ENCODE data around the gene CLCN7. TPM values are rescaled to one million over a fixed set of nuclear protein-coding genes. Genes with fewer than 3 reads are reported as not detected.

CLCN7 gene
- total RNA-seq, 6 experiments from 2014 or later, result 47.5 to 62.6 (median 51.3) TPM

DNA sequence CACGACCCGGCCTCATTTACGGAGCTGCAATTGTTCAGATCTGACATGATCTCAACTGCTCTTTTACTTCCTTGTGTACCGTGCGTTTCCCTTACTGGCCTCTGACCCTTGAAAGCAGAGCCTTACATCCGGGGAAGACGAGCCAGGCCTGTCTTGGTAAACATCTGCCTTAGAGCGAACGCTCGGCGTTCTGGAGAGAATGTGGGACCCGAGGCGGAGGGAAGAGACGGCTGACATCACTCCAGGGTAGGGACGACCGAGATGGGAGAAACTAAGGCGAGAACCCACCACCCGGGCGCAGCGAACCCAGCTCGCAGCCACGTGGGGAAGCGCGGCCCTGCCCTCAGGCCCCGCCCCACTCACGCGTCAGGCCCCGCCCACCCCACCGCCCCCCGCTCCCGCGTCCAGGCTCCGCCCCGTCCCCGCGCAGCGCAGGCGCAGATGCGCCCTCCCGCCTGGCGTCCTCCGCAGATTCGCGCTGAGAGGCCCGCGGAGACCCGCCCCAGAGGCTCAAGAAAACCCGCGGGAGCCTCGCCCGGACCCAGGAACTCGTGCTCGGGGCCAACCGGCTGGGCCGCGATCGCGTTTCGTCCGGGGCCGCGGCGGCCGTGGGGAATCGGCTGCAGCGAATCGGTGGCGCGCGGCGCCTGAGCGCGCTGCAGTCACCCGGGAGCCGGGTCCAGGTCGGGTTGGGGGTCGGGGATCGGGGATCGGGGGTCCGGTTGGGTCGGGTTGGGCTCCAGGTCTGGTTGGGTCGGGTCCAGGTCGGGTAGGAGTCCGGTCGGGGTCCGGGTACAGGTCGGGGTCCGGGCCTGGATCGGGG, 18.3 kb upstream of the CLCN7 start, which contains the start of gene TELO2:
Gene TELO2 (plus strand): TSS at position 438 of the 823 bp plus-strand sequence. CDS start 922 bp downstream, outside the sequence.
- TF ChIP-seq, protein P1, sequence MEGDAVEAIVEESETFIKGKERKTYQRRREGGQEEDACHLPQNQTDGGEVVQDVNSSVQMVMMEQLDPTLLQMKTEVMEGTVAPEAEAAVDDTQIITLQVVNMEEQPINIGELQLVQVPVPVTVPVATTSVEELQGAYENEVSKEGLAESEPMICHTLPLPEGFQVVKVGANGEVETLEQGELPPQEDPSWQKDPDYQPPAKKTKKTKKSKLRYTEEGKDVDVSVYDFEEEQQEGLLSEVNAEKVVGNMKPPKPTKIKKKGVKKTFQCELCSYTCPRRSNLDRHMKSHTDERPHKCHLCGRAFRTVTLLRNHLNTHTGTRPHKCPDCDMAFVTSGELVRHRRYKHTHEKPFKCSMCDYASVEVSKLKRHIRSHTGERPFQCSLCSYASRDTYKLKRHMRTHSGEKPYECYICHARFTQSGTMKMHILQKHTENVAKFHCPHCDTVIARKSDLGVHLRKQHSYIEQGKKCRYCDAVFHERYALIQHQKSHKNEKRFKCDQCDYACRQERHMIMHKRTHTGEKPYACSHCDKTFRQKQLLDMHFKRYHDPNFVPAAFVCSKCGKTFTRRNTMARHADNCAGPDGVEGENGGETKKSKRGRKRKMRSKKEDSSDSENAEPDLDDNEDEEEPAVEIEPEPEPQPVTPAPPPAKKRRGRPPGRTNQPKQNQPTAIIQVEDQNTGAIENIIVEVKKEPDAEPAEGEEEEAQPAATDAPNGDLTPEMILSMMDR (IDR thresholded peaks at IDR 0.05), result 0 out of 2 replicates have a peak, but pooled peaks have one; percentile 7
- Mint-ChIP-seq H3K27me3 (ENCODE audit: insufficient read depth) (peaks cover 3% of the 10 kb centered on the region; the same call in 1 of the 2 replicates), H3K27ac (peak within 1 kb of the TSS; percentile 90), H3K36me3 (ENCODE audit: low read depth) (no peaks in the 10 kb centered on the region), H3K4me1 (ENCODE audit: low read depth) (peaks cover 15% of the 10 kb centered on the region), H3K4me3 (peak within 1 kb of the TSS; percentile 93), H3K9me3 (no peaks in the 10 kb centered on the region)
- peak; percentile 55 for DNase-seq

DNA sequence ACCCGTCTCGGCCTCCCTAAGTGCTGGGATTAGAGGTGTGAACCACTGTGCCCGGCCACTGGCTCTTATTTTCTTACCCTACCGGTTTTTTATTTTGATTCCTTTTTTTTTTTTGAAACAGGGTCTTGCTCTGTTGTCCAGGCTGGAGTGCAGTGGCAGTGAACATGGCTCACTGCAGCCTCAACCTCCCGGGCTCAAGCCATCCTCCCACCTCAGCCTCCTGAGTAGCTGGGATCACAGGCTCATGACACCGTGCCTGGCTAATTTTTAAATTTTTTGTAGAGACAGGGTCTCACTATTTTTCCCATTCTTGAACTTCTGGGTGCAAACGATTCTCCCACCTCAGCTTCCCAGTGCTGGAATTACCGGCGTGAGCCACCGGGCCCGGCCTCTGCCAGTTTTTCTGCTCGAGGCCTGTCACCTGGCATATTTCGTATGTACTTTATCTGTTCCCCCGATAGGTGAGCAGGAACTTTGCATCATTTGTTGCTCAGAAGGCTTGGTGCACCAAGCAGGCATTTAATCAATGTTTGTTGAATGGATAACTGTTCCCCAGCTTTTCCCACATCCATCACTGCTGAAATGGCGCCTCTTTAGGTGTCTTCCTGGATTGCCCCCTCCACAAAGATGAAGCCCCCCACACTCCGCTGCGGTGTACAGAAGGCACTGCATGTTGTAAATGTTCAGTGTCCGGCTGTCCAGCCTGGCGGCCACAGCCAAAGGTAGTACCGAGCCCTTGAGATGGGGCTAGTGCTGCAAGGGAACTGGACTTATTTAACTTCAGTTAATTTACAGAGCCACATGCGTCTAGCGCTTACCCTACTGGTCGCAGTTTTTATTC, 17.5 kb upstream of the CLCN7 start:
- no peak for DNase-seq
- Mint-ChIP-seq H3K36me3 (ENCODE audit: low read depth) (no peaks in the 10 kb centered on the region), H3K27me3 (ENCODE audit: insufficient read depth) (peaks cover 3% of the 10 kb centered on the region; the same call in 1 of the 2 replicates), H3K27ac (peak overlapping the region; percentile 90), H3K4me1 (ENCODE audit: low read depth) (peaks cover 15% of the 10 kb centered on the region), H3K4me3 (peak overlapping the region; percentile 93), H3K9me3 (no peaks in the 10 kb centered on the region)
- TF ChIP-seq, protein P1 (IDR thresholded peaks at IDR 0.05), result peak; percentile 18

DNA sequence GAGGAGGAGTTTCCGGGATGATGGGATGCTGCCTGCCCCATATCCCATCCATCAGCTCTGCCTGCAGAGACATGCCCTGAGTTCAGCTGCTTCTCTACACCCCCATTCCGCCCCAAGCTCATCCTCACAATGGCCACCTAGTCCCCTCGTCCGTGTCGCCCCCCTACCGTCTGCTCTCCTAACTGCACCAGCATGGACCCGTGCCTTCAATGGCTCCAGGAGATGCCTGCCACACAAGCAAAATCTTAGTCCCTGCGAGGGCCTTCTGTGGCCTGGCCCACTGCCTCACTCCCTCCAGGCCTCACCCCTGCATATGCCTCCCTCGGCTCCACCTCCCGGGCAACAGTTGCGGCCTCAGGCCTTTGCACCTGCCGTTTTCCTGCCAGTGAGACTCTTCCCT, 16.5 kb upstream of the CLCN7 start:
- H3K9me3 Mint-ChIP-seq, result no peaks in the 10 kb centered on the region
- H3K27ac Mint-ChIP-seq, result no peak overlapping the region
- no peak overlapping the region for H3K4me3 Mint-ChIP-seq
- TF ChIP-seq, protein P1 (IDR thresholded peaks at IDR 0.05), result no peak
- H3K4me1 Mint-ChIP-seq (ENCODE audit: low read depth), result peaks cover 15% of the 10 kb centered on the region
- H3K36me3 Mint-ChIP-seq (ENCODE audit: low read depth), result no peaks in the 10 kb centered on the region
- no peak for DNase-seq
- peaks cover 5% of the 10 kb centered on the region for H3K27me3 Mint-ChIP-seq (ENCODE audit: insufficient read depth)

DNA sequence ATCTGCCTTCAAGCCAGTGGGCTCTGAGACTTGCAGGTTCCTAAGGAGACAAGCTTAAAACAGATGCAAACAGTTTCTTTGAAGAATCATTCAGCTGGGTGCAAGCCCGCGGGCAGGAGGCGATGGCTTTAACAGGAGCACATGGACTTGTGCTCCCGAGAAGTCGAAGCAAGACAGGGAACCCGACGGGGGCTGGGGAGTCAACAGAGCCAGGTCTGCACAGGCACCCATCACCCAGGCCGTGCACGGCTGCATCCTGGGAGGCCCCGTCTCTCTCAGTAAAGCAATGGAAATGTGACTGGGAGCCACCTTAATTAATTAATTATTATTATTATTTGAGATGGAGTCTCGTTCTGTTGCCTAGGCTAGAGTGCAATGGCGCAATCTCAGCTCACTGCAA, 14.2 kb upstream of the CLCN7 start:
- Mint-ChIP-seq H3K27ac (no peak overlapping the region), H3K36me3 (ENCODE audit: low read depth) (no peaks in the 10 kb centered on the region), H3K4me1 (ENCODE audit: low read depth) (peaks cover 9% of the 10 kb centered on the region), H3K9me3 (no peaks in the 10 kb centered on the region), H3K4me3 (no peak overlapping the region), H3K27me3 (ENCODE audit: insufficient read depth) (peaks cover 8% of the 10 kb centered on the region)
- no peak for DNase-seq
- TF ChIP-seq, protein P1 (IDR thresholded peaks at IDR 0.05), result no peak

DNA sequence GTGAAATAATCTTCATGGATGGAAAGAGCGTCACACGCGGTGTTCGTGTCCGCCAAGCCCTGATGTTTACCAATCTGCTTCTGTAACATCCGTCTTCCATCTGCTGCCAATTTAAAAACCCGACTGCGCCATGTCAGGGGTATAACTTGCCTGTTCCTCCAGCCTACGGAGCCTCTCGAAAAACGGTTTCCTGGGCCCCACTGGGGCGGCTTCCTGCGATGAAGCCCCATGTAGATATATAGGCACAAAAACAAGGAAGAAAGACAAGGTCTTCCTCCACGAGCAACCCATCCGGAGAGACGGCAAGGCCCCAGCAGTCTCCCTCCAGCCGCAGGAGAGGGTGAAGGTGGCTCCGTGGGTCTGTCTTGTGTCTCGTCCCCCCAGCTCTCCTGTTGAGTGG, 13.8 kb upstream of the CLCN7 start, which contains the start of gene PTX4:
Gene PTX4 (minus strand): TSS at position 326 of the 400 bp plus-strand sequence. CDS start 35 bp downstream, at position 291.
- peaks cover 10% of the 10 kb centered on the region for H3K27me3 Mint-ChIP-seq (ENCODE audit: insufficient read depth)
- no peak for DNase-seq
- no peaks in the 10 kb centered on the region for H3K36me3 Mint-ChIP-seq (ENCODE audit: low read depth)
- H3K27ac Mint-ChIP-seq, result no peak within 1 kb of the TSS
- TF ChIP-seq, protein P1 (IDR thresholded peaks at IDR 0.05), result no peak
- H3K4me1 Mint-ChIP-seq (ENCODE audit: low read depth), result peaks cover 8% of the 10 kb centered on the region
- H3K9me3 Mint-ChIP-seq, result no peaks in the 10 kb centered on the region
- H3K4me3 Mint-ChIP-seq, result no peak within 1 kb of the TSS

Data from HFFc6 (cell line).